Fibroblast of villous mesenchyme (primary cell): ENCODE data around the gene HOMER3. TPM values are rescaled to one million over a fixed set of nuclear protein-coding genes. Genes with fewer than 3 reads are reported as not detected.
"Not testable (repeated sequence)": the region's sequence is repeated elsewhere in the genome, so short reads cannot be mapped to it uniquely, and the experiment has no call there.

Experiments
- DNase-seq: peaks from one replicate; pipeline ENCODE4 v3.0.0-alpha.2; 2010; ENCODE audit warnings: low read depth
- H3K4me3 ChIP-seq: 2 replicates; pipeline ENCODE4 v1.5.1; 2011; ENCODE audit warnings: low read depth, mild to moderate bottlenecking, low read length
- CTCF ChIP-seq: IDR thresholded peaks from 2 replicates; pipeline ENCODE4 v1.5.1; 2012; ENCODE audit warnings: low read depth, mild to moderate bottlenecking, low read length; ENCODE audit not compliant: insufficient read depth
- total RNA-seq: library from RNA; depleted of rRNA; stranded (reverse); fragments of >200 nt; gene quantifications from 2 replicates; pipeline ENCODE4 v1.2.3, GENCODE V29; 2012

The HOMER3 gene
- total RNA-seq, 1 donor, result 58.3 TPM

- H3K4me3 ChIP-seq, result peak within 1 kb of the TSS; percentile 95
- no peak for TF ChIP-seq CTCF
- DNase-seq, result peak; percentile 100
Observed at GRCh38 chr19:18919086-18919899, 21.7 kb downstream of the HOMER3 start, which contains the start of the genes COPE and DDX49. Gene COPE (minus strand): TSS chr19:18919387. CDS start chr19:18919348, 39 bp downstream. Gene DDX49 (plus strand): TSS chr19:18919715. CDS start chr19:18919742, 27 bp downstream.

- H3K4me3 ChIP-seq, result peak overlapping the region; percentile 91
- DNase-seq, result not testable (repeated sequence)
Observed at GRCh38 chr19:18917593-18917992, 23.4 kb downstream of the HOMER3 start.

GRCh38 chr19:18915639-18916038 is 25.4 kb downstream of the HOMER3 start:
- no peak overlapping the region for H3K4me3 ChIP-seq
- DNase-seq, result peak; percentile 33
- TF ChIP-seq CTCF, result peak; percentile 23

GRCh38 chr19:18913466-18913865 is 27.6 kb downstream of the HOMER3 start:
- DNase-seq, result no peak
- H3K4me3 ChIP-seq, result no peak overlapping the region
- no peak for TF ChIP-seq CTCF

GRCh38 chr19:18912933-18913332 is 28.1 kb downstream of the HOMER3 start:
- no peak for DNase-seq
- no peak for TF ChIP-seq CTCF
- H3K4me3 ChIP-seq, result no peak overlapping the region

- DNase-seq, result no peak
- TF ChIP-seq CTCF, result no peak
- no peak overlapping the region for H3K4me3 ChIP-seq
Observed at GRCh38 chr19:18910801-18911436, 30.1 kb downstream of the HOMER3 start.

- H3K4me3 ChIP-seq, result no peak overlapping the region
- TF ChIP-seq CTCF, result no peak
- no peak for DNase-seq
Observed at GRCh38 chr19:18910010-18910409, 31.0 kb downstream of the HOMER3 start.
